ENCODE results near the gene RASA3. TPM values are rescaled to one million over a fixed set of nuclear protein-coding genes. Genes with fewer than 3 reads are reported as not detected.
A peak's percentile ranks its signal among the peaks of the same experiment; 100 is the strongest.

RASA3 gene
- total and polyA plus RNA-seq, 2 of the 4 experiments (the other 2 are of a cell fraction) = 21.0 to 31.4 TPM

- CTCF ChIA-PET = no interaction called here
- Histone ChIP-seq H3K9me3 (ENCODE audit: control insufficient read depth, insufficient read depth, low read length) (no peaks in the 10 kb centered on the region), H3K18ac (ENCODE audit: low read depth, low read length) (no peak overlapping the region), H3K23ac (ENCODE audit: low read depth, low read length) (no peak overlapping the region), H4K8ac (ENCODE audit: low read depth in 2 of 2, low read length in 2 of 2) (no peak overlapping the region), H2BK15ac (ENCODE audit: low read depth, low read length) (no peak overlapping the region), H3K4me1 (ENCODE audit: control insufficient read depth, insufficient read depth, low read length) (no peaks in the 10 kb centered on the region), H3K56ac (ENCODE audit: extremely low read depth, insufficient read depth, low read length) (no peak overlapping the region), H2BK5ac (ENCODE audit: low read depth, low read length, poor library complexity, severe bottlenecking) (no peak overlapping the region), H3K36me3 (ENCODE audit: control insufficient read depth, insufficient read depth, low read length) (peaks cover 74% of the 10 kb centered on the region), H2BK120ac (ENCODE audit: low read depth, low read length) (no peak overlapping the region), H2AK9ac (replicated peaks; ENCODE audit: low read depth, low read length, poor library complexity) (peak overlapping the region; percentile 15), H3K14ac (replicated peaks; ENCODE audit: low read depth, low read length) (no peak overlapping the region), H3K9ac (ENCODE audit: low read depth, low read length) (no peak overlapping the region), H3K4me2 (ENCODE audit: low read depth, low read length) (no peak overlapping the region), H3K79me1 (ENCODE audit: low read depth in 1 of 2, low read length in 2 of 2) (peaks cover 24 to 56% of the 10 kb centered on the region in 2 experiments), H3K9me1 (ENCODE audit: insufficient read depth, low read length) (peaks cover 5% of the 10 kb centered on the region), H3K27ac (ENCODE audit: insufficient read depth, low read length) (no peak overlapping the region), H2AFZ (replicated peaks; ENCODE audit: low read length, poor library complexity) (peak overlapping the region; percentile 43), H4K5ac (ENCODE audit: low read depth, low read length) (no peak overlapping the region), H3K27me3 (ENCODE audit: control insufficient read depth, insufficient read depth, low read length) (no peaks in the 10 kb centered on the region), H2BK20ac (ENCODE audit: low read depth, low read length) (no peak overlapping the region), H2AK5ac (ENCODE audit: low read depth, low read length) (no peak overlapping the region), H3K4me3 (ENCODE audit: insufficient read depth, low read depth, low read length) (no peak overlapping the region), H4K20me1 (ENCODE audit: insufficient read depth, low read length) (peaks cover 12% of the 10 kb centered on the region), H4K91ac (ENCODE audit: insufficient read depth, low read depth, low read length) (no peak overlapping the region), H3K4ac (ENCODE audit: low read depth, low read length) (no peak overlapping the region)
- in situ Hi-C loops (cut with MboI; ENCODE audit: low sequenced_read_pairs) = no loop called here
- BruUV-seq (replicated peaks) = no TSS peak
- dilution Hi-C loops (cut with HindIII; ENCODE audit: low sequenced_read_pairs, unreplicated experiment) = no loop called here
- ATAC-seq (ENCODE audit: low read depth) (no peak), DNase-seq (no peak)
- intact Hi-C loops (cut with micrococcal nuclease) = no loop called here
- no peak for TF ChIP-seq USF2 (IDR thresholded peaks at IDR 0.05; ENCODE audit: low read depth, low read length)
- TF ChIP-seq SMC3 (IDR thresholded peaks at IDR 0.05; ENCODE audit: low read depth, low read length) = no peak
- TF ChIP-seq CHD1 (IDR thresholded peaks at IDR 0.05; ENCODE audit: low read depth, low read length) = no peak
- POLR2A ChIA-PET (ENCODE audit: unreplicated experiment) = no interaction called here
- 92 to 100% methylated on average over 2 to 12 of the region's 21 CpGs for WGBS, 2 experiments (ENCODE audit: extremely low coverage in 2 of 2, insufficient read length in 1 of 2)
Observed at GRCh38 chr13:114012921-114013320, 119.5 kb downstream of the RASA3 start.

Data from IMR-90 (cell line).